Neural progenitor cell (in vitro differentiated cells): ENCODE measurements around the gene CXCL9. TPM values are rescaled to one million over a fixed set of nuclear protein-coding genes. Genes with fewer than 3 reads are reported as not detected.
"Not testable (repeated sequence)": the region's sequence is repeated elsewhere in the genome, so short reads cannot be mapped to it uniquely, and the experiment has no call there.

Experiments used
- DNase-seq: peaks from one replicate; pipeline ENCODE4 v3.0.0-alpha.2; 2016; ENCODE audit warnings: low spot score
- H2AFZ ChIP-seq: fragments of 200-600 bp; sonication (generic); replicated peaks from 2 replicates; pipeline ENCODE4 v1.6.1; 2016; ENCODE audit warnings: antibody characterized with exemption
- H3F3A ChIP-seq: fragments of 200-600 bp; sonication (generic); 2 replicates; pipeline ENCODE4 v1.6.1; 2016; ENCODE audit warnings: antibody characterized with exemption, low read depth
- H3K27ac ChIP-seq: fragments of 200-600 bp; sonication (generic); 2 replicates; pipeline ENCODE4 v1.5.1; 2016; ENCODE audit warnings: mild to moderate bottlenecking
- H3K27me3 ChIP-seq: fragments of 200-600 bp; sonication (generic); 2 replicates; pipeline ENCODE4 v1.6.1; 2016; ENCODE audit warnings: mild to moderate bottlenecking, moderate library complexity
- H3K36me3 ChIP-seq: fragments of 200-600 bp; sonication (generic); 2 replicates; pipeline ENCODE4 v1.5.1; 2016
- H3K4me1 ChIP-seq: fragments of 200-600 bp; sonication (generic); 2 replicates; pipeline ENCODE4 v1.6.1; 2016; ENCODE audit warnings: mixed run types
- H3K4me2 ChIP-seq: fragments of 200-600 bp; sonication (generic); 2 replicates; pipeline ENCODE4 v1.6.1; 2016
- H3K4me3 ChIP-seq: fragments of 200-600 bp; sonication (generic); 2 replicates; pipeline ENCODE4 v1.5.1; 2016
- H3K79me2 ChIP-seq: fragments of 200-600 bp; sonication (generic); 2 replicates; pipeline ENCODE4 v1.6.1; 2016; ENCODE audit warnings: low read depth
- H3K9ac ChIP-seq: fragments of 200-600 bp; sonication (generic); 2 replicates; pipeline ENCODE4 v1.6.1; 2016
- H3K9me3 ChIP-seq: fragments of 200-600 bp; sonication (generic); 2 replicates; pipeline ENCODE4 v1.5.1; 2016; ENCODE audit warnings: low read depth
- H4K20me1 ChIP-seq: fragments of 200-600 bp; sonication (generic); 2 replicates; pipeline ENCODE4 v1.6.1; 2016; ENCODE audit warnings: low read depth
- H3K27ac Mint-ChIP-seq: 3 replicates; pipeline ENCODE4 v1.8.0; 2021; ENCODE audit warnings: mixed read lengths
- H3K27me3 Mint-ChIP-seq: 2 replicates; pipeline ENCODE4 v1.8.0; 2022; ENCODE audit warnings: low read depth, mild to moderate bottlenecking, inconsistent platforms, moderate library complexity, mixed read lengths; ENCODE audit not compliant: insufficient read depth
- H3K36me3 Mint-ChIP-seq: 3 replicates; pipeline ENCODE4 v1.8.0; 2021; ENCODE audit warnings: mixed read lengths
- H3K4me1 Mint-ChIP-seq: 3 replicates; pipeline ENCODE4 v1.8.0; 2021; ENCODE audit warnings: mixed read lengths
- H3K4me3 Mint-ChIP-seq: 3 replicates; pipeline ENCODE4 v1.8.0; 2021; ENCODE audit warnings: mild to moderate bottlenecking, moderate library complexity, mixed read lengths
- H3K9me3 Mint-ChIP-seq: 3 replicates; pipeline ENCODE4 v1.8.0; 2020; ENCODE audit warnings: mixed read lengths
- CTCF ChIP-seq: fragments of 200-600 bp; sonication (generic); IDR thresholded peaks from 2 replicates; pipeline ENCODE4 v1.5.1; 2017; ENCODE audit warnings: antibody characterized with exemption, mild to moderate bottlenecking
- EZH2 ChIP-seq: fragments of 200-600 bp; sonication (generic); IDR thresholded peaks from 2 replicates; pipeline ENCODE4 v1.6.1; 2017; ENCODE audit warnings: antibody characterized with exemption, mild to moderate bottlenecking, moderate library complexity
- EZH2phosphoT487 ChIP-seq: fragments of 200-600 bp; sonication (generic); IDR thresholded peaks from 2 replicates; pipeline ENCODE4 v1.6.1; 2017; ENCODE audit warnings: antibody characterized with exemption
- total RNA-seq: library from RNA; depleted of rRNA; stranded (reverse); fragments of >200 nt; gene quantifications from 2 replicates; pipeline ENCODE4 v1.2.3, GENCODE V29; 2015; ENCODE audit warnings: low replicate concordance

Gene CXCL9
- total RNA-seq, 1 donor from 2014 or later: not detected

GRCh38 chr4:75968084-75968483 lies 39.2 kb downstream of the CXCL9 start:
- Mint-ChIP-seq H3K4me3 (no peak overlapping the region), H3K27ac (no peak overlapping the region), H3K27me3 (no peaks in the 10 kb centered on the region), H3K4me1 (no peaks in the 10 kb centered on the region), H3K36me3 (peaks cover 62% of the 10 kb centered on the region), H3K9me3 (peaks cover 10% of the 10 kb centered on the region)
- Histone ChIP-seq H3K4me2 (no peak overlapping the region), H3K27ac (no peak overlapping the region), H3K9ac (no peak overlapping the region), H3K27me3 (no peaks in the 10 kb centered on the region), H4K20me1 (no peaks in the 10 kb centered on the region), H3K9me3 (no peaks in the 10 kb centered on the region), H3K4me1 (no peaks in the 10 kb centered on the region), H3F3A (no peaks in the 10 kb centered on the region), H3K36me3 (peaks cover 46% of the 10 kb centered on the region), H2AFZ (no peak overlapping the region), H3K79me2 (no peaks in the 10 kb centered on the region), H3K4me3 (no peak overlapping the region)
- TF ChIP-seq EZH2phosphoT487 (no peak), CTCF (no peak), EZH2 (no peak)
- no peak for DNase-seq

- Histone ChIP-seq H4K20me1 (no peaks in the 10 kb centered on the region), H3K79me2 (no peaks in the 10 kb centered on the region), H3K36me3 (peaks cover 55% of the 10 kb centered on the region), H2AFZ (no peak overlapping the region), H3K27me3 (no peaks in the 10 kb centered on the region), H3K4me1 (no peaks in the 10 kb centered on the region), H3K9me3 (no peaks in the 10 kb centered on the region), H3F3A (no peaks in the 10 kb centered on the region), H3K4me3 (no peak overlapping the region), H3K4me2 (no peak overlapping the region), H3K27ac (no peak overlapping the region), H3K9ac (no peak overlapping the region)
- H3K4me3 Mint-ChIP-seq: no peak overlapping the region
- H3K9me3 Mint-ChIP-seq: peaks cover 10% of the 10 kb centered on the region
- no peak overlapping the region for H3K27ac Mint-ChIP-seq
- H3K27me3 Mint-ChIP-seq: no peaks in the 10 kb centered on the region
- TF ChIP-seq CTCF (no peak), EZH2 (no peak), EZH2phosphoT487 (no peak)
- no peak for DNase-seq
- H3K4me1 Mint-ChIP-seq: no peaks in the 10 kb centered on the region
- H3K36me3 Mint-ChIP-seq: peaks cover 74% of the 10 kb centered on the region
Observed at GRCh38 chr4:75963558-75963957, 43.8 kb downstream of the CXCL9 start.

- H3K9ac ChIP-seq, H4K20me1 ChIP-seq, H3K9me3 ChIP-seq, H3K4me1 Mint-ChIP-seq, H3F3A ChIP-seq, H3K4me1 ChIP-seq, H3K27me3 ChIP-seq, H3K79me2 ChIP-seq, H3K27ac Mint-ChIP-seq, H3K27ac ChIP-seq, H2AFZ ChIP-seq, DNase-seq, H3K4me3 Mint-ChIP-seq, H3K27me3 Mint-ChIP-seq, H3K4me3 ChIP-seq, H3K4me2 ChIP-seq: not testable (repeated sequence)
- Mint-ChIP-seq H3K9me3 (peaks cover 10% of the 10 kb centered on the region), H3K36me3 (peaks cover 77% of the 10 kb centered on the region)
- peaks cover 45% of the 10 kb centered on the region for H3K36me3 ChIP-seq
Observed at GRCh38 chr4:75962072-75962471, 45.2 kb downstream of the CXCL9 start.

- peaks cover 68% of the 10 kb centered on the region for H3K36me3 Mint-ChIP-seq
- peaks cover 26% of the 10 kb centered on the region for H3K36me3 ChIP-seq
- not testable (repeated sequence) for DNase-seq
Observed at GRCh38 chr4:75958546-75958945, 48.8 kb downstream of the CXCL9 start.

GRCh38 chr4:75954811-75955210 lies 52.5 kb downstream of the CXCL9 start:
- H3K9me3 ChIP-seq, H3K27ac Mint-ChIP-seq, H3K27me3 ChIP-seq, H3K9me3 Mint-ChIP-seq, H3K4me3 ChIP-seq, H2AFZ ChIP-seq, DNase-seq, H3K4me1 Mint-ChIP-seq, H3K27me3 Mint-ChIP-seq, H3K4me2 ChIP-seq, H3K4me1 ChIP-seq, H4K20me1 ChIP-seq, H3K9ac ChIP-seq, H3K4me3 Mint-ChIP-seq, H3F3A ChIP-seq, H3K79me2 ChIP-seq, H3K27ac ChIP-seq: not testable (repeated sequence)
- peaks cover 25% of the 10 kb centered on the region for H3K36me3 ChIP-seq
- H3K36me3 Mint-ChIP-seq: peaks cover 48% of the 10 kb centered on the region

More at GRCh38 chr4:75958546-75958945, 48.8 kb downstream of the CXCL9 start:
- not testable (repeated sequence) for H3K27me3 ChIP-seq, H3K9ac ChIP-seq, H3K4me1 ChIP-seq, H3K4me2 ChIP-seq, H3K27ac ChIP-seq, H3K9me3 Mint-ChIP-seq, H2AFZ ChIP-seq, H3K27me3 Mint-ChIP-seq, H3K27ac Mint-ChIP-seq, H3K4me3 Mint-ChIP-seq, H3K9me3 ChIP-seq, H3F3A ChIP-seq, H3K4me1 Mint-ChIP-seq, H4K20me1 ChIP-seq, H3K79me2 ChIP-seq, H3K4me3 ChIP-seq
